ENCODE measurements around the gene OR2T34.

DNA sequence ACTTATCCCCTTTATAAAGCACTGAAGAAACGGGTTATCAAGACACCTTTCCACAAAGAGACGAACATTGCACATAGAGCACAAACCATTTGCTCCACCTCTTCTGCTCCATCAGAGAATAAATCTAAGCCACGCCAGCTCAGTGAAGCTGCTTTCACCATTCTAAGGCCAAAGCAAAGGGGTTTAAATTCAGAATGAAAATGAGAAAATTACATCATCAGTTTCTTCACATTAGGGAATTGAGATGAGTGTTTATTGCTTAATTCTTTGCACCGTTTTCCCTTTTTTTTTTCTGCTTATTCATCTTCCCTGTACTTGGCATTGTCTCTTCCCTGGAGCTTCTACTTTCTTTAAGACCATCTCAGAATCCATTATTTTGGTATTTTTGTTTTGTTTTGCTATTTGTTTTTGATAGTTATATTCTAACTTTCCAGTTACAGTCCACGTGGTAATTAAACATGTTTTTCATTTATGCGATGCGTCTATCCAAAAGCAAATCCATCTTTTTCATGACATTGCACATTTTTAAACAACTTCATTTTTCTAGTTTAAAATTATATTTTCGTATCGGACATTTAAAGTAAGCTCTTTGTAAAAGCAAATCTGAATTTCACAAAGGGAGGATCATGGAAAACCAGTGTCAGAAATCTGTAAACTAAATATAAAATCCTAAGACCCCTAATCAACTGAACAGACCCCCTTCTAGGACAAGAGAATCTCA lies 1.9 kb upstream of the OR2T34 start:
- TF ChIP-seq, protein P1, sequence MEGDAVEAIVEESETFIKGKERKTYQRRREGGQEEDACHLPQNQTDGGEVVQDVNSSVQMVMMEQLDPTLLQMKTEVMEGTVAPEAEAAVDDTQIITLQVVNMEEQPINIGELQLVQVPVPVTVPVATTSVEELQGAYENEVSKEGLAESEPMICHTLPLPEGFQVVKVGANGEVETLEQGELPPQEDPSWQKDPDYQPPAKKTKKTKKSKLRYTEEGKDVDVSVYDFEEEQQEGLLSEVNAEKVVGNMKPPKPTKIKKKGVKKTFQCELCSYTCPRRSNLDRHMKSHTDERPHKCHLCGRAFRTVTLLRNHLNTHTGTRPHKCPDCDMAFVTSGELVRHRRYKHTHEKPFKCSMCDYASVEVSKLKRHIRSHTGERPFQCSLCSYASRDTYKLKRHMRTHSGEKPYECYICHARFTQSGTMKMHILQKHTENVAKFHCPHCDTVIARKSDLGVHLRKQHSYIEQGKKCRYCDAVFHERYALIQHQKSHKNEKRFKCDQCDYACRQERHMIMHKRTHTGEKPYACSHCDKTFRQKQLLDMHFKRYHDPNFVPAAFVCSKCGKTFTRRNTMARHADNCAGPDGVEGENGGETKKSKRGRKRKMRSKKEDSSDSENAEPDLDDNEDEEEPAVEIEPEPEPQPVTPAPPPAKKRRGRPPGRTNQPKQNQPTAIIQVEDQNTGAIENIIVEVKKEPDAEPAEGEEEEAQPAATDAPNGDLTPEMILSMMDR (IDR thresholded peaks at IDR 0.05 in 8 of 11, conservative IDR thresholded peaks at IDR 0.05 in 3 of 11) = no peak
- TF ChIP-seq POLR2A (IDR thresholded peaks at IDR 0.05) = no peak
